Measurements from ENCODE around the gene TCTN1. TPM values are rescaled to one million over a fixed set of nuclear protein-coding genes. Genes with fewer than 3 reads are reported as not detected.

The TCTN1 gene
- total RNA-seq, 1 donor from 2014 or later = 84.0 TPM

GRCh38 chr12:110577864-110578693, 35.9 kb upstream of the TCTN1 start:
- Mint-ChIP-seq H3K4me1 (ENCODE audit: low read depth) (peaks cover 16% of the 10 kb centered on the region), H3K4me3 (ENCODE audit: low read depth) (no peak overlapping the region), H3K27ac (no peak overlapping the region), H3K9me3 (ENCODE audit: low read depth) (no peaks in the 10 kb centered on the region), H3K36me3 (ENCODE audit: insufficient read depth) (no peaks in the 10 kb centered on the region), H3K27me3 (no peaks in the 10 kb centered on the region)
- no peak for DNase-seq (ENCODE audit: low spot score, unreplicated experiment)
- TF ChIP-seq, protein P1, sequence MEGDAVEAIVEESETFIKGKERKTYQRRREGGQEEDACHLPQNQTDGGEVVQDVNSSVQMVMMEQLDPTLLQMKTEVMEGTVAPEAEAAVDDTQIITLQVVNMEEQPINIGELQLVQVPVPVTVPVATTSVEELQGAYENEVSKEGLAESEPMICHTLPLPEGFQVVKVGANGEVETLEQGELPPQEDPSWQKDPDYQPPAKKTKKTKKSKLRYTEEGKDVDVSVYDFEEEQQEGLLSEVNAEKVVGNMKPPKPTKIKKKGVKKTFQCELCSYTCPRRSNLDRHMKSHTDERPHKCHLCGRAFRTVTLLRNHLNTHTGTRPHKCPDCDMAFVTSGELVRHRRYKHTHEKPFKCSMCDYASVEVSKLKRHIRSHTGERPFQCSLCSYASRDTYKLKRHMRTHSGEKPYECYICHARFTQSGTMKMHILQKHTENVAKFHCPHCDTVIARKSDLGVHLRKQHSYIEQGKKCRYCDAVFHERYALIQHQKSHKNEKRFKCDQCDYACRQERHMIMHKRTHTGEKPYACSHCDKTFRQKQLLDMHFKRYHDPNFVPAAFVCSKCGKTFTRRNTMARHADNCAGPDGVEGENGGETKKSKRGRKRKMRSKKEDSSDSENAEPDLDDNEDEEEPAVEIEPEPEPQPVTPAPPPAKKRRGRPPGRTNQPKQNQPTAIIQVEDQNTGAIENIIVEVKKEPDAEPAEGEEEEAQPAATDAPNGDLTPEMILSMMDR (IDR thresholded peaks at IDR 0.05; ENCODE audit: unreplicated experiment) = no peak

DNA sequence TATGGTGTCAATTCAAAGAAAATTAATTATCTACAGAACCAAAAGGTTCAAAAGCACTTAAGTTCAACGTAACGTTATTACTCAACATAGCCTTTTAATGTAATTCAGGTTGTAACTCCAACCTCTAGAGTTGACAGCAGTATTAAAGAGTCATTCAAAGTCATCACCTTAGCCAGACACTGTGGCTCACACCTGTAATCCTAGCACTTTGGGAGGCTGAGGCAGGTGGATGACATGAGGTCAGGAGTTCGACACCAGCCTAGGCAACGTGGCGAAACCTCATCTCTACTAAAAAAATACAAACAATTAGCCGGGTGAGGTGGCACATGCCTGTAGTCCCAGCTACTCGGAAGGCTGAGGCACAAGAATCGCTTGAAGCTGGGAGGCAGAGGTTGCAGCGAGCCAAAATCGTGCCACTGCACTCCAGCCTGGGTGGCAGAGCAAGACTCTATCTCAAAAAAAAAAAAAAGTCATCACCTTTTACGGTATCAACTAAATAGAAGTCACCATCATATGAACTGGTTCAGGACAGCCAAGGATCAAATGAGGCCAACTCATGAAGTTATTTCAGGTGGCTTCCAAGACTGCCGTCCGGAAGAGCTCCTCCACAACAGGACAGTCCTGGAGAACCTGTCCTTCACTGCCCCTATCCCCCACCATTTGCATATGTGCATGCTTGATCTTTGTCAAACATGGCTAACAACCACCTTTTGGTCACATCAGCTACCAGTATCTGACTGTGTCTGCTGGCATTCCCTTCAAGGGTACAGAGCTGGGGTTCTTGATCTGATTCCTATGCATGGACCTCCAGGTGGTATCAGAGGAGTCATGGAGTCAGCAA, 35.0 kb upstream of the TCTN1 start:
- Mint-ChIP-seq H3K9me3 (ENCODE audit: low read depth) (no peaks in the 10 kb centered on the region), H3K27ac (no peak overlapping the region), H3K36me3 (ENCODE audit: insufficient read depth) (no peaks in the 10 kb centered on the region), H3K4me1 (ENCODE audit: low read depth) (peaks cover 23% of the 10 kb centered on the region), H3K27me3 (no peaks in the 10 kb centered on the region), H3K4me3 (ENCODE audit: low read depth) (no peak overlapping the region)
- DNase-seq (ENCODE audit: low spot score, unreplicated experiment) = no peak
- TF ChIP-seq, protein P1 (IDR thresholded peaks at IDR 0.05; ENCODE audit: unreplicated experiment) = no peak

- no peaks in the 10 kb centered on the region for H3K36me3 Mint-ChIP-seq (ENCODE audit: insufficient read depth)
- no peak for DNase-seq (ENCODE audit: low spot score, unreplicated experiment)
- H3K9me3 Mint-ChIP-seq (ENCODE audit: low read depth) = no peaks in the 10 kb centered on the region
- TF ChIP-seq, protein P1 (IDR thresholded peaks at IDR 0.05; ENCODE audit: unreplicated experiment) = no peak
- no peak overlapping the region for H3K27ac Mint-ChIP-seq
- H3K4me3 Mint-ChIP-seq (ENCODE audit: low read depth) = no peak overlapping the region
- H3K27me3 Mint-ChIP-seq = no peaks in the 10 kb centered on the region
- H3K4me1 Mint-ChIP-seq (ENCODE audit: low read depth) = peaks cover 27% of the 10 kb centered on the region
These were observed 34.2 kb upstream of the TCTN1 start for GRCh38 chr12:110579535-110580253.

- peak overlapping the region; percentile 79 for H3K27ac Mint-ChIP-seq
- TF ChIP-seq, protein P1 (IDR thresholded peaks at IDR 0.05; ENCODE audit: unreplicated experiment) = no peak
- H3K27me3 Mint-ChIP-seq = no peaks in the 10 kb centered on the region
- no peaks in the 10 kb centered on the region for H3K9me3 Mint-ChIP-seq (ENCODE audit: low read depth)
- H3K4me1 Mint-ChIP-seq (ENCODE audit: low read depth) = peaks cover 25% of the 10 kb centered on the region
- H3K4me3 Mint-ChIP-seq (ENCODE audit: low read depth) = peak overlapping the region; percentile 81
- no peak for DNase-seq (ENCODE audit: low spot score, unreplicated experiment)
- H3K36me3 Mint-ChIP-seq (ENCODE audit: insufficient read depth) = no peaks in the 10 kb centered on the region
These were observed 32.0 kb upstream of the TCTN1 start for GRCh38 chr12:110581931-110582275.
